AG09309 (cell line): ENCODE data around the gene SCN8A.
A peak's percentile ranks its signal among the peaks of the same experiment; 100 is the strongest.

Source experiments
- DNase-seq: peaks from one replicate; pipeline ENCODE4 v3.0.0-alpha.2; 2010; ENCODE audit warnings: low read depth
- H3K4me3 ChIP-seq: 2 replicates; pipeline ENCODE4 v1.5.1; 2011; ENCODE audit warnings: mild to moderate bottlenecking, low read depth, low read length, moderate library complexity; ENCODE audit not compliant: control insufficient read depth
- CTCF ChIP-seq: IDR thresholded peaks from 2 replicates; pipeline ENCODE4 v1.5.1; 2011; ENCODE audit warnings: mild to moderate bottlenecking, low read depth, low read length, inconsistent platforms; ENCODE audit not compliant: insufficient read depth, control insufficient read depth; ENCODE audit errors: missing control alignments

SCN8A gene

DNA sequence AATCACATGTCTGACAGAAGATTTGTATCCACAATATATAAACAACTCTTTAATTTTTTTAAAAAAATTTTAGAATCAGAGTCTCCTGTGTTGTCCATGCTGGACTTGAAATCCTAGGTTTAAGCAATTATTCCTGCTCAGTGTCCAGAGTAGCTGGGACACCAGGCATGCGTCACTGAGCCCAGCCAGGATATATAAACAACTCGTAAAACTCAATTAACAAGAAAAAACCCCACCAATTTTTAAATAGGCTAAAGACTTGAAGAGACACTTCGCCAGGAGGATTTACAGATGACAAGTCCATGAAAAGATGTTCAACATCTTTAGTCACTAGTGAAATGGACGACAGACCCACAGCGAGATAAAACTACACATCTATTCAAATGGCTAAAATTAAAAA lies 2.0 kb upstream of the SCN8A start:
- H3K4me3 ChIP-seq = no peak overlapping the region
- no peak for TF ChIP-seq CTCF

GRCh38 chr12:51589557-51590176 lies 1.4 kb upstream of the SCN8A start:
- TF ChIP-seq CTCF = no peak
- DNase-seq = no peak
- H3K4me3 ChIP-seq = no peak overlapping the region

More for the DNA sequence above, 2.0 kb upstream of the SCN8A start:
- no peak for DNase-seq

DNA sequence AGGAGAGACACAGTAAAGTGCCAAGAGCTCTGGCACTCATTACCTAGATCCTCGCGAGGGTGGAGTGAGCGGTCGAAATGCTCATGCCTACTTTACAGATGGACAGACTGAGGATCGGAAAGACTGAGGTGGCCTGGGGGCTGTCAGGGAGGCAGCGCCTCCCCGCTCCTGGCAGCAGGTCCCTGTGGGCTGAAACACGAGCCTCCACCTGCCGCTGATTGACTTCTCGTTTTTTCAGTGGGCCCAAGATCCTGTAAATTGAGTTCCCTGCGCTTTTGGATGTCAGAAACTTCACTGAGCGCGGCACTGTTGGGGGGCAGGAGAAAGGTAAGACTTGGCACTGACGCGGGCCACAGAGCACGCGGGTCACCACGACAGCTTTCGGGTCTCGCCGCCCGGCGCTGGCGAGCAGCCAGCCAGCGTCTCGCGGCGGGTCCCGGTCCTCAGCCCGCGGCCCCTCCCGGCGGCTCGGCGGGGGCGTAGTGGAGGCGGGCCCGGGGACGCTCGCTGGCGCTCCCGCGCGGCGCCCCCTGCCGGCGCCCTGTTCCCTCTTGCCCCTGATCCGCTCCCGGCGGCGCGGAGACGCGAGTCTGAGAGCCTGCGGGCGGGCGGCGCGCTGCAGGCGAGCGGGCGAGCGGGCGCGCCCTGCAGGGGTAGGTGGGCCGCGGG lies 552 bp upstream of the SCN8A start:
- peak; percentile 25 for DNase-seq
- TF ChIP-seq CTCF = peak; percentile 56

GRCh38 chr12:51592034-51592705 lies 1.1 kb downstream of the SCN8A start:
- peak overlapping the region; percentile 87 for H3K4me3 ChIP-seq
- no peak for TF ChIP-seq CTCF
- peak; percentile 75 for DNase-seq

More for the DNA sequence above, 552 bp upstream of the SCN8A start:
- peak overlapping the region; percentile 71 for H3K4me3 ChIP-seq

GRCh38 chr12:51593021-51593420 lies 2.0 kb downstream of the SCN8A start:
- H3K4me3 ChIP-seq = peak overlapping the region; percentile 87; the same call in 1 of the 2 replicates
- no peak for TF ChIP-seq CTCF
- DNase-seq = no peak

DNA sequence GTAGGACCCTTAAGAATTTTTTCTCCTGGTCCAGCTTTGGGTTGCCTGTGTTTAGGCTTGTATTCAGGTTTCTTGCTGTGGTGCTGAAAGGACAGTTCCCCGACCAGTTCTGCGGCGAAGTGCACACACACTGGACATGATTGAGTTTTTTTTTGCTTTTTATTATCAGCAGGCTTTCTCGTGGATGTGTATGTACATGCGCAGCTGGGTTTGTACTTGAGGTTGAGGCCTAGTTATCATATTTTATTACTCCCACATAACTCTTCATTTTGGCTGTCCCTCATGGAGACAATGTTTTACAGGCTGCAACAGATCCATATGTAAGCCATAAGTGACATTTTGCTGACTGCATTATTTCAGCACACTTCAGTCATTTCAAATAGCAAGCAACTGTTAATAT lies 2.5 kb downstream of the SCN8A start:
- no peak for TF ChIP-seq CTCF
- peak; percentile 31 for DNase-seq

More for the DNA sequence above, 2.5 kb downstream of the SCN8A start:
- H3K4me3 ChIP-seq = no peak overlapping the region
